PC-3 (cell line): ENCODE data around the gene CTNNA2.

Experiments used
- CTCF ChIP-seq: fragments of 300-600 bp; sonication (generic); conservative IDR thresholded peaks from 2 replicates; pipeline ENCODE4 v1.5.1; 2017; ENCODE audit warnings: antibody characterized with exemption, low read depth, mild to moderate bottlenecking, low read length
- EZH2phosphoT487 ChIP-seq: fragments of 300-600 bp; sonication (generic); IDR thresholded peaks from 2 replicates; pipeline ENCODE4 v1.6.1; 2018; ENCODE audit warnings: mild to moderate bottlenecking, antibody characterized with exemption, low read length, borderline replicate concordance

DNA sequence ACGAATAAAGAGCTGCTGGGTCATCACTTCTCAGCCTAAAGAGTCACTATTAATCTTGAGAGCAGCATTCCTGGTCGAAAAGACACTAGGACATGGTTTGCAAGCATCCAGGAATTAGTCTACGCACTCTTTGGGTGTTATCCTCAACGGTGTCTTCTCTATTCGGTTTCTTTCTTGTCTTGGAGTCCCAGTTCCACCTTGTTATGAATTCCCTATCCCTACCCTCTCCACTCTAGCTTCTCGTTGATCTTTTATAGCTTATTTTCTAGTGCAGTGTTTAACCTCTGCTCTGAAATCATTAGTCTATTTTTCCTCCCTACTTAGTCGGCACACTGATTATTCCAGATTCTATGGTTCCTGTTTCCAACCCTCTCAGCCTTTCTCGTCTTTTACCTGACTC lies 949.8 kb downstream of the CTNNA2 start:
- TF ChIP-seq CTCF (no peak), EZH2phosphoT487 (no peak)
